ENCODE results near the gene RNF8.

DNA sequence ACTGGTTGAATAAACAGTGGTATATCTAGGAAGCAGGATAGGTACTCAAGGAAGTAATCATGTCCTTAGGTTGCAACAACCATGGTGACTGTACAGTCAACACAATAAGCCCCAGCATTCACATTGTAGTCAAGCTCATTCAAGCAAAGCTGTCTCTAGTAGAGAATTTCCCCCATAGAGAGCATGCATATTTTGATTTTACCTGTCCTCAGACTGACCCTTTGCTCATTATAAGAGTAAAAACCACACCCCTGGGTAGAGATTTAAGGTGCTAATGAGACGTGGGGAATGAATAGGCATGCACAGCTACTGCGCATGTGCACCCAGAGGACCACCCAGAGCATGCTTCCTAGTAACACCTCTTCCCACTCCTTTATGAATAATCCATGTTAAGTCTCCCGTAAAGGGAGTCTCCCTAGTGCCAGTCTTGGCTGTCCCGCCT is 6.1 kb upstream of the RNF8 start:
- no peak for TF ChIP-seq POLR2A (IDR thresholded peaks at IDR 0.05)
- TF ChIP-seq, protein P1, sequence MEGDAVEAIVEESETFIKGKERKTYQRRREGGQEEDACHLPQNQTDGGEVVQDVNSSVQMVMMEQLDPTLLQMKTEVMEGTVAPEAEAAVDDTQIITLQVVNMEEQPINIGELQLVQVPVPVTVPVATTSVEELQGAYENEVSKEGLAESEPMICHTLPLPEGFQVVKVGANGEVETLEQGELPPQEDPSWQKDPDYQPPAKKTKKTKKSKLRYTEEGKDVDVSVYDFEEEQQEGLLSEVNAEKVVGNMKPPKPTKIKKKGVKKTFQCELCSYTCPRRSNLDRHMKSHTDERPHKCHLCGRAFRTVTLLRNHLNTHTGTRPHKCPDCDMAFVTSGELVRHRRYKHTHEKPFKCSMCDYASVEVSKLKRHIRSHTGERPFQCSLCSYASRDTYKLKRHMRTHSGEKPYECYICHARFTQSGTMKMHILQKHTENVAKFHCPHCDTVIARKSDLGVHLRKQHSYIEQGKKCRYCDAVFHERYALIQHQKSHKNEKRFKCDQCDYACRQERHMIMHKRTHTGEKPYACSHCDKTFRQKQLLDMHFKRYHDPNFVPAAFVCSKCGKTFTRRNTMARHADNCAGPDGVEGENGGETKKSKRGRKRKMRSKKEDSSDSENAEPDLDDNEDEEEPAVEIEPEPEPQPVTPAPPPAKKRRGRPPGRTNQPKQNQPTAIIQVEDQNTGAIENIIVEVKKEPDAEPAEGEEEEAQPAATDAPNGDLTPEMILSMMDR (IDR thresholded peaks at IDR 0.05), result no peak
